ENCODE results near the gene MRGPRF.
A peak's percentile ranks its signal among the peaks of the same experiment; 100 is the strongest.

The MRGPRF gene

GRCh38 chr11:68959465-68960293 lies 53.4 kb downstream of the MRGPRF start:
- no peak overlapping the region for H3K9ac ChIP-seq (ENCODE audit: low read length in 2 of 2)
- peaks cover 21% of the 10 kb centered on the region for H3K4me1 ChIP-seq (ENCODE audit: control insufficient read depth, insufficient read depth, low read length)
- H3K27me3 ChIP-seq (ENCODE audit: control insufficient read depth in 1 of 2, insufficient read depth in 2 of 2, low read length in 2 of 2): no peaks in the 10 kb centered on the region
- no peaks in the 10 kb centered on the region for H3K36me3 ChIP-seq (ENCODE audit: control insufficient read depth in 2 of 2, insufficient read depth in 2 of 2, low read length in 2 of 2)
- H3K27ac ChIP-seq (ENCODE audit: low read length): no peak overlapping the region
- H3K4me3 ChIP-seq (ENCODE audit: low read length in 2 of 2): no peak overlapping the region
- H3K9me3 ChIP-seq (ENCODE audit: control insufficient read depth in 2 of 2, low read length in 2 of 2): peaks cover 0 to 6% of the 10 kb centered on the region in 2 donors

GRCh38 chr11:68958211-68958610 lies 54.8 kb downstream of the MRGPRF start:
- Histone ChIP-seq H3K9me3 (ENCODE audit: control insufficient read depth in 2 of 2, low read length in 2 of 2) (peaks cover 0 to 6% of the 10 kb centered on the region in 2 donors), H3K36me3 (ENCODE audit: control insufficient read depth in 2 of 2, insufficient read depth in 2 of 2, low read length in 2 of 2) (no peaks in the 10 kb centered on the region), H3K27ac (ENCODE audit: low read length) (no peak overlapping the region), H3K27me3 (ENCODE audit: control insufficient read depth in 1 of 2, insufficient read depth in 2 of 2, low read length in 2 of 2) (no peaks in the 10 kb centered on the region), H3K4me3 (ENCODE audit: low read length in 2 of 2) (no peak overlapping the region), H3K4me1 (ENCODE audit: control insufficient read depth, insufficient read depth, low read length) (peaks cover 23% of the 10 kb centered on the region), H3K9ac (ENCODE audit: low read length in 2 of 2) (no peak overlapping the region)

GRCh38 chr11:68956547-68957254 lies 56.3 kb downstream of the MRGPRF start:
- H3K4me3 ChIP-seq (ENCODE audit: low read length in 2 of 2): no peak overlapping the region
- H3K9ac ChIP-seq (ENCODE audit: low read length in 2 of 2): no peak overlapping the region
- no peaks in the 10 kb centered on the region for H3K27me3 ChIP-seq (ENCODE audit: control insufficient read depth in 1 of 2, insufficient read depth in 2 of 2, low read length in 2 of 2)
- H3K9me3 ChIP-seq (ENCODE audit: control insufficient read depth in 2 of 2, low read length in 2 of 2): peaks cover 0 to 6% of the 10 kb centered on the region in 2 donors
- H3K36me3 ChIP-seq (ENCODE audit: control insufficient read depth in 2 of 2, insufficient read depth in 2 of 2, low read length in 2 of 2): no peaks in the 10 kb centered on the region
- peaks cover 23% of the 10 kb centered on the region for H3K4me1 ChIP-seq (ENCODE audit: control insufficient read depth, insufficient read depth, low read length)
- peak overlapping the region; percentile 70 for H3K27ac ChIP-seq (ENCODE audit: low read length)

GRCh38 chr11:68956142-68956541 lies 56.9 kb downstream of the MRGPRF start:
- Histone ChIP-seq H3K27me3 (ENCODE audit: control insufficient read depth in 1 of 2, insufficient read depth in 2 of 2, low read length in 2 of 2) (no peaks in the 10 kb centered on the region), H3K9me3 (ENCODE audit: control insufficient read depth in 2 of 2, low read length in 2 of 2) (peaks cover 0 to 6% of the 10 kb centered on the region in 2 donors), H3K4me3 (ENCODE audit: low read length in 2 of 2) (peak overlapping the region in 1 of 2 donors; percentile 15), H3K36me3 (ENCODE audit: control insufficient read depth in 2 of 2, insufficient read depth in 2 of 2, low read length in 2 of 2) (no peaks in the 10 kb centered on the region), H3K4me1 (ENCODE audit: control insufficient read depth, insufficient read depth, low read length) (peaks cover 23% of the 10 kb centered on the region), H3K9ac (ENCODE audit: low read length in 2 of 2) (no peak overlapping the region), H3K27ac (ENCODE audit: low read length) (peak overlapping the region; percentile 70)

- Histone ChIP-seq H3K9me3 (ENCODE audit: control insufficient read depth in 2 of 2, low read length in 2 of 2) (peaks cover 0 to 6% of the 10 kb centered on the region in 2 donors), H3K27ac (ENCODE audit: low read length) (peak overlapping the region; percentile 76), H3K4me3 (ENCODE audit: low read length in 2 of 2) (peak overlapping the region in 1 of 2 donors; percentile 29), H3K36me3 (ENCODE audit: control insufficient read depth in 2 of 2, insufficient read depth in 2 of 2, low read length in 2 of 2) (no peaks in the 10 kb centered on the region), H3K4me1 (ENCODE audit: control insufficient read depth, insufficient read depth, low read length) (peaks cover 24% of the 10 kb centered on the region), H3K9ac (ENCODE audit: low read length in 2 of 2) (peak overlapping the region in 1 of 2 donors; percentile 13), H3K27me3 (ENCODE audit: control insufficient read depth in 1 of 2, insufficient read depth in 2 of 2, low read length in 2 of 2) (no peaks in the 10 kb centered on the region)
Observed at GRCh38 chr11:68955607-68955958, 57.5 kb downstream of the MRGPRF start.

- Histone ChIP-seq H3K36me3 (ENCODE audit: control insufficient read depth in 2 of 2, insufficient read depth in 2 of 2, low read length in 2 of 2) (no peaks in the 10 kb centered on the region), H3K27me3 (ENCODE audit: control insufficient read depth in 1 of 2, insufficient read depth in 2 of 2, low read length in 2 of 2) (no peaks in the 10 kb centered on the region), H3K4me3 (ENCODE audit: low read length in 2 of 2) (peak overlapping the region in 1 of 2 donors; percentile 29), H3K9me3 (ENCODE audit: control insufficient read depth in 2 of 2, low read length in 2 of 2) (peaks cover 0 to 6% of the 10 kb centered on the region in 2 donors), H3K27ac (ENCODE audit: low read length) (peak overlapping the region; percentile 76), H3K9ac (ENCODE audit: low read length in 2 of 2) (peak overlapping the region in 1 of 2 donors; percentile 13), H3K4me1 (ENCODE audit: control insufficient read depth, insufficient read depth, low read length) (peaks cover 29% of the 10 kb centered on the region)
Observed at GRCh38 chr11:68954836-68955606, 58.0 kb downstream of the MRGPRF start.

Data from stomach smooth muscle (tissue), 2 donors.